Stimulated activated CD8-positive, alpha-beta memory T cell treated with anti-CD3 and anti-CD28 coated beads, Interleukin-12 subunit alpha, Interleukin-12 subunit beta, amount 100 ng/mL, for 1 hour (primary cell): ENCODE data around the gene GPR55.

ENCODE experiments used
- DNase-seq: peaks from one replicate; pipeline ENCODE4 v3.0.0-alpha.2; 2020; ENCODE audit warnings: low read depth

The GPR55 gene

GRCh38 chr2:230934231-230935129 lies 9.4 kb upstream of the GPR55 start:
- no peak for DNase-seq

DNA sequence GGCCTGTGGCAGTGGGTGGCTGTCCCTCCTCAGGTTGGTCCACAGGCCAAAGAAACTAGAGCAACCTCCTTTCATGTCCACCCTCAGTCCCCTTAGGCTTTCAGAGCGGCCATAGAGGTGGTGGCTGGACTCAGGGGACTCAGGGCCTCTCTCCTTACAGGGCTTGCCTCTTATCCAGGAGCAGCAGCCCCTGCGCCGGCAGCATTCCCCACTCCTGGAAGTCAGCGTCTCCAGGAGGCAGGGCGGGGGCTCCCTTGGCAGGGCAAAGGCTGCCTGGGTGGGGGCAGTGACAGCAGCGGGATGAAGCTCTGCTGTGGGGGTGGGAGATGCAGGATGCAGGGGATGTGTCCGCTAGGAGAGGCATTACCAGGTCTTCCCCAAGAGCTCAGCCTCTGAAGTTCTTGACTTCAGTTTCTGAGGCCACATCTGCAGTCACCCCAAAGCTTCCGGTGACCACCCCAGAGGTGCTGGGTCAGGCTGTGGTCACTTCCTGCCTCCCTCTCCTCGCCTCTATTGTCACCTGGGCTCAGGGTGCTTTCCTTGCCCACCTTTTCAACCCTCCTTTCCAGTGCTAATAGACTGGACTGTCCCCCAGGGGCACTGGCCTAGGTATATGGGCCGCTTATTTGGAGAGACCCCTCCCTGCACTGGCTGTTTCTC lies 8.6 kb upstream of the GPR55 start:
- DNase-seq, result no peak

DNA sequence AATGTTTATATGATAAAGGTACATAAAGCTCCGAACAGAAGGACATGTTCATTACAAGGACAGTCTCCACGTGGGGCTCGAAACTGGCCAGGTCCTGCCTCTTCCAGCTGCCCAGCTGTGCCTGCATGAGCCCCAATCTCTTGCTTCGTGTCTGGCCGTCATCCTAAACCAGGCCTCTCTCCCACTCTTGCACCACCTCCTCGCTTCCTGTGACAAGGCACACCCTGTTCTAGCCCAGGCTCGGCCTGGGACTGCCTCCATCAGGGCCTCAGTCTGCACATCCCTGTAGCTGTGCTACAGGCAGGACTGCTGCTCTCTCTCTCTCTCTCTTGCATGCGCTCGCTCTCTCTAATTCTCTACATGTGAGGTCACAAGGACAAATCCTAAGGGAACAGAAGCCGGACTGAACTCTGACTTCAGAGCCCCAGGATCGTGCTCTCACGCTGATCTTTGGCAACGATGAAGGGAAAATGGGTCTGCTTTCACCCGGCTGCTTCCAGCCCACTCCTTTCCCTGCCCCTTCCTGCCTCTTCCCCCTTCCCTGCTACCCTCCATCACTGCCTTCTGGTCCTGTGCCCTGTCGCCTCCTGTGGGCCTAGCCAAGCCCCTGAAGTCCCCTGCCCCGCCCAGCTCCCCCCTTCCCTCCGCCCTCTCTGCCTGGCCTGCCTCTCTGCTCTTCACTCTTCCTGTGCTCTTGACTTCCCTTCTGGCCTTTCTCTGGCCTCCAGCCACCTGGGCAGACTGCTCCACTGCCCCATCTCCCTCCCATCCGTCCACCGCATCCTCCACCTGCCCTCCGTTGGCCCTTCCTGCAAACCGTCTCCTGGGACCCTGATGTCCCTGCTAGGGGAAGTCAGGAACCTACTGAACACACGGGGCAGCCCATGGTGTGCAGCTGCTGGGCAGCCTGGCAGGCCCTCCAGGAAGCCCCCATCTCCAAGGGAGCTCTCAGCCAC lies 7.8 kb upstream of the GPR55 start:
- DNase-seq, result no peak

DNA sequence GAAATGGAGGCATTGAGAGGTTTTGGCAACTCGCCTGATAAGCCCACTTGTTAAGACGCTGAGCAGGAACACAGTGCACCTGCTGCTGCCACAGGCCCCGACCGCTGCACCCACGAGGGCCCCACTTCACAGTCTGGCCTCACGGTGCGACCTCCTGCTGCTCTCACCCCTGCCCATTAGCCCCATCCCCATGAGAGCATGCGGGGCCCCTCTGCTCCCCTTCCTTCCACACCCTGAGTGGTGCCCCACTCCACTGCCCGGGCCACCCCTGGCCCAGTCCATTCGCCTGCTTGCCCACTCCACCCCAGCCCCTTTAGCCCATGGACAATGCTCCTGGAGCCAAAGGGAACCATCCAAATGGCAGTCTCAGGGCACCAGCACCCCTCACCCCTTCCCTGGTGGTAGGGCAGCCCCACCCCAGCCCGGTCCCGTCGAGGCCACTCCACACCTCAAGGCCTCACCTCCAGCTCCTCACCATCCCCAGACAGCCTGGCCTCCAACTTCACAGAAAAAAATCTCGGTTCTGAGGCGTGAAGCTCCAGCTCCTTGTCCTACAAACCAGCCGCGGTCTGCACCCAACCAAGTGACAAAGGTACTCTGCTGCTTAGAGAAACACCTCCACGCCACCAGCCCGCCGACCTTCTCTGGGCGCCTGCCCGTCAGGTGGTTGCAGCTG lies 6.7 kb upstream of the GPR55 start:
- DNase-seq, result no peak

DNA sequence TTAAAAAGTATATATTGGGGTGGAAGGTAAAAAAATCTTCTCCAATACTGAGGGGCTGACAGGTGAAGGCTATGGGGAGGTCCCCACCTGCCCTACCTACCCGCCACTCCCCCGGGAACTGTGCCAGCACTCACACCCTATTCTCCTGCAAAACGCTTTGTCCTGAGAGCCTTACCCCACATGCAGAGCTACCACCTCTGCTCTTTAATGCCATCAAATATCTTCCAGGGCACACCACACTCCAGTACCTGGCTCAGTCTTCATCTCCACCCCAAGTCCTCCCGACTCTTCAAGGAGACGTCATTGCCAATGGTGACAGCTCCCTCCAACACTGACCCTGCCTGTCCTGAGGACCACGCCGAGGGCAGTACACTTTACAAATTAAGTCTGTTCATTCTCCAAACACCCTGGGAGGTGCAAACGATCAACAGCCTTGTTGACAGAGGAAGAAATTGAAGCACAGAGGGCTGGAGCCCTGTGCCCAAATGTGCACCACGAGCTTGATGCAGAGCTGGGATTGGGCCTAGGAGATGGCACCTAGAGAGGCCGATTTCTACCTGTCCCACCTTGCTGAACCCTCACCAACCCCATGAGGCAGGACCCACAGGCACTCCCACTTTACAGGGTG lies 6.0 kb upstream of the GPR55 start:
- DNase-seq, result no peak

GRCh38 chr2:230930149-230930780 lies 5.2 kb upstream of the GPR55 start:
- DNase-seq, result no peak

GRCh38 chr2:230929381-230930148 lies 4.5 kb upstream of the GPR55 start:
- DNase-seq, result no peak

DNA sequence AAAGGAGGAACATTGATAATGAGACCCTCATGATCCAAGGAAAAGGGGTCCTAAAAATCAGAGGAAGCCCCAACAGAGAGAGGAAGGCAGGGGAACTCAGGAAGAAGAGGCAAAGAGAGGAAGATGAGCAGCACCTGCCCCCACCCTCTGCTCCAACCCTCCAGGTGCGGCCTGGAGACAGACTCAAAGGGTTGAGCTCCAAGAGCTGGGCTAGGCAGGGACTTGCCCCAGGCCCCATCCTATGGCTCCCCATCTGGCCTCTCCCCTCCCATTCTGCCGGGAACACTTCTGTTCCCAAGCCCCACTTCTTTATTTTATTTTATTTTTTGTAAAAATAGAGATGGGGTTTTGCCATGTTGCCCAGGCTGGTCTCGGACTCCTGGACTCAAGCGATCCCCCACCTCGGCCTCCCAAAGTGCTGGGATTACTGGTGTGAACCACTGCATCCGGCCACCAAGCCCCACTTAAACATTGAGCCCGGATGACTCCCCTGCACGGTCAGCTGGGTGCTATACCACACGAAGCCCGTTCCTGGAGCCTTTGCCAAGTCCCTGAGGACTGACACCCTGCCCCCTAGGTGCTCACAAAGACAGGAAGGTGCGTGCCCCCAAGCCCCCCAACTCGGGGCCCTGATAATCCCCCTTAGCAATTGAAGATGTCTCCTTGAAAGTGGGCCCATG lies 3.8 kb upstream of the GPR55 start:
- DNase-seq, result no peak

GRCh38 chr2:230927711-230928341 lies 2.8 kb upstream of the GPR55 start:
- no peak for DNase-seq

DNA sequence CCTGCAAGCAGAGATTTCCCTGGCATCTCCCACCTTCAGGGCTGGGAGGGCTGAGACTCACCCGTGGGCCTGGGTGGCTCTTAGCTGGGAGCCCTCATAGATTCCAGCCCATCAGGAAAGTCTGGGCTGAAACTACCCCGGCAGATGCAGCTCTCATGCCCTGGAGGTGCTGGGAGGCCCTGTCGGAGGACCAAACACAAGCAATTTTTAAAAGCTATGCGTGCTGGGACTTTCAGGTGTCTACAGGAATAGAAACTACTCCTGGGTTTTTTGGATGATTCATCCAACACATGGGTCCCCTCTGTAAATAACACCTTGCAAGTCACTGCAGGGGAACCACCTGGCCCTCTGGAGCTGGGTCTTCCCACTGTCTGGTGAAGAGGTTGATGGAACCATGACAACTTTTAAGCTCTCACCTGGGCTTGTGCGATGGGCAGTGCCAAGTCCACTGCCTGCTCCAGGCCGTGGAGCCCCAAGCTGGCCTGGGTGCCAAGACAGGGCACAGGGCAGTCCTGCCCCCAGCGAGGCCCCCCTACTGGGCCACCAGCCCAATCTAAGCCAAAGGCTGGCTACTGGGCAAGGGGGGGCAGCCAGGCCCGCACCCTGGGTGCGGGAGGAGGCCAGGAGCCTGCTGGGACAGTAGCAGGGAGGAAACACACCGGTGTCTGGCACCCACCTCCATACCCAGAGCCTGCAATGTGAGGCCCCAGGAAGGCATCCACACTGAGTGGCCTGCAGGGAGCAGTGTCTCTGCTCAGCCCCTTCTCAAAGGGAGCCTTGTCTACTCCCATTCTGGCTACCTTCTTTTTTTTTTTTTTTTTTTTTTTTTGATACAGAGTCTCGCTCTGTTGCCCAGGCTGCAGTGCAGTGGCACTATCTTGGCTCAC lies 1.1 kb upstream of the GPR55 start:
- DNase-seq, result no peak

DNA sequence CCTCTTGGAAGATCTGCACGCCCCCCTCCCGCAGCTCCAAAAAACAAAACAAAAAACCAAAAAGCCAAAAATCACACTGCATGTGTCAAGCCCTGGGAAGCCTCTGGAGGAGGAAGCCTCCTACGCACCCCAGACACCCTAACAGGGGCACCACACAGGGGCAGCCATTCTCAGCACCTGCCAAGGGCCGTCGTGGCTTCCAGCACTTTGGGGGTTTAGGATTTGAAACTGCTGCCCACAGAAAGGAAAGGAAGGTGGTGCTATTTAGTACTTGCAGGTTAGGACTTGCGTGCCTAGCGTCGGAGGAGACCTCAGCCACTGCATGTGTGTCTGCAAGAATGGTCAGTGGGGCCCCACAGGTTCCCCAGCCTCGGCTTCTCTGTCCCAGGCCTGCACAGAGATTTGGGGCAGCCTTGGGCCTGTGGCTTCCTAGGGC lies 419 bp upstream of the GPR55 start:
- DNase-seq, result no peak

DNA sequence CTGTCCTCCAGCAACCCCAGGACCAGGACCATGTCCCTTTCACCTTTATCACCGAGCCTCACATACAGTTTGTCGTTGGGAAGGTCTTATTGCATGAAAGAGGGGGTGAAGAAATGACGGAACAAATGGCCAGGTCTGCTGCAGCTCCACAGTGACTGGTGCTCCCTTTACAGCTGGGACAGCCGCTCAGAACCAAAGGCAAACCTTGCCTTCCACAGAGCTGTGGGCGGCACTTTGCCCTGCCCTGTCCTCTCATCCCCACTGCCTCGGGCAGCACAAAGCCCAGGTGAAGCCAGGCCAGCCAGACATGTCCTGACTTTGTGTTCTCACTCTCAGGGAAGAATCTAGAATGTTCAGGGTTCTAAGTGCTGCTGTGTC lies 961 bp downstream of the GPR55 start:
- no peak for DNase-seq

GRCh38 chr2:230922951-230923717 lies 1.9 kb downstream of the GPR55 start:
- DNase-seq, result no peak

GRCh38 chr2:230921806-230922595 lies 3.0 kb downstream of the GPR55 start:
- no peak for DNase-seq

GRCh38 chr2:230920167-230920566 lies 4.9 kb downstream of the GPR55 start:
- no peak for DNase-seq

DNA sequence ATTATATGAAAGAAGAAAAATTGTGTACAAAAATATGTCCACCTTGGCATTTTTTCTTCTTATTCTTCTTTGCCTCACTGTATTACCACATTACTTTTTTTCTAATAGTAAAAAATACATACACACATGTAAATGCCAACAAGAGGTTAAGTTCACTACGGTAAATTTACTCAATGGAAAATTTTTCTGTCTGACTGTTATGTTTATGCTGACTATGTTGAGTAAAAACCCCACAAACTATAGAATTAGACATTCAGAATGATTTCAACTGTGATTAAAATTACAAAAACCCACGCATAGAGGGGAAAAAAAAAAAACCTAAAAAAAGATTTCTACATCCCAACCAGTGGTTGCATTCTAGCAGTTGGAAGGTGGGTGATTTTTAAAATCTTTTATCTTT lies 5.4 kb downstream of the GPR55 start:
- DNase-seq, result no peak
